B cell (primary cell): Measurements from ENCODE around the gene ANKHD1.

Experiments used
- CTCF ChIP-seq: fragments of 200-600 bp; IDR thresholded peaks from one replicate; pipeline ENCODE4 v1.8.0; 2022; ENCODE audit warnings: antibody characterized with exemption, mild to moderate bottlenecking
- EZH2 ChIP-seq: IDR thresholded peaks from 2 replicates; pipeline ENCODE4 v1.6.1; 2012; ENCODE audit warnings: borderline replicate concordance, low read depth, mild to moderate bottlenecking, moderate library complexity, low read length; ENCODE audit not compliant: insufficient read depth, poor library complexity, severe bottlenecking

GRCh38 chr5:140561753-140562523, 160.3 kb downstream of the ANKHD1 start:
- TF ChIP-seq CTCF (no peak), EZH2 (no peak)
